HL-60 (cell line): ENCODE results near the gene BTF3.

Source experiments
- DNase-seq, 2 experiments: peaks; one replicate each; pipeline ENCODE4 v3.0.0-alpha.2; 2010 to 2020; ENCODE audit warnings: low read depth in 1 of 2, low spot score in 1 of 2
- H3K27ac ChIP-seq: fragments of 250-450 bp; sonication (Bioruptor Pico); replicated peaks from 2 replicates; pipeline ENCODE4 v1.5.1; 2020; ENCODE audit warnings: mild to moderate bottlenecking, moderate library complexity
- H3K27me3 ChIP-seq: fragments of 250-450 bp; sonication (Bioruptor Pico); 2 replicates; pipeline ENCODE4 v1.5.1; 2021; ENCODE audit warnings: mild to moderate bottlenecking, moderate library complexity; ENCODE audit not compliant: insufficient read depth, poor library complexity, severe bottlenecking
- H3K4me3 ChIP-seq: replicated peaks from 2 replicates; pipeline ENCODE4 v1.5.1; 2011; ENCODE audit warnings: mild to moderate bottlenecking, control low read depth, low read length; ENCODE audit not compliant: insufficient read depth
- CTCF ChIP-seq: IDR thresholded peaks from one replicate; pipeline ENCODE4 v1.5.1; 2011; ENCODE audit warnings: low read length, control low read depth, inconsistent platforms; ENCODE audit not compliant: insufficient read depth
- GABPA ChIP-seq: IDR thresholded peaks from 2 replicates; pipeline ENCODE4 v1.6.1; 2012; ENCODE audit warnings: low read depth
- POLR2AphosphoS5 ChIP-seq: IDR thresholded peaks from 2 replicates; pipeline ENCODE4 v1.6.1; 2012; ENCODE audit warnings: low read depth
- REST ChIP-seq: IDR thresholded peaks from 2 replicates; pipeline ENCODE4 v1.6.1; 2012; ENCODE audit warnings: low read depth; ENCODE audit not compliant: insufficient replicate concordance
- SPI1 ChIP-seq: IDR thresholded peaks from 2 replicates; pipeline ENCODE4 v1.6.1; 2012; ENCODE audit warnings: low read depth, mild to moderate bottlenecking, borderline replicate concordance

BTF3 gene

GRCh38 chr5:73487815-73488214 lies 10.4 kb upstream of the BTF3 start:
- Histone ChIP-seq H3K27ac (no peak overlapping the region), H3K4me3 (no peak overlapping the region), H3K27me3 (no peaks in the 10 kb centered on the region)
- no peak for DNase-seq
- TF ChIP-seq REST = no peak
- no peak for TF ChIP-seq POLR2AphosphoS5
- no peak for TF ChIP-seq SPI1
- TF ChIP-seq GABPA = no peak
- no peak for TF ChIP-seq CTCF

- no peak overlapping the region for H3K4me3 ChIP-seq
- H3K27ac ChIP-seq = no peak overlapping the region
- no peak for DNase-seq
- H3K27me3 ChIP-seq = no peaks in the 10 kb centered on the region
- no peak for TF ChIP-seq POLR2AphosphoS5
- TF ChIP-seq GABPA = no peak
- no peak for TF ChIP-seq CTCF
- TF ChIP-seq SPI1 = no peak
- TF ChIP-seq REST = no peak
These were observed 9.4 kb upstream of the BTF3 start for GRCh38 chr5:73488806-73489205.

DNA sequence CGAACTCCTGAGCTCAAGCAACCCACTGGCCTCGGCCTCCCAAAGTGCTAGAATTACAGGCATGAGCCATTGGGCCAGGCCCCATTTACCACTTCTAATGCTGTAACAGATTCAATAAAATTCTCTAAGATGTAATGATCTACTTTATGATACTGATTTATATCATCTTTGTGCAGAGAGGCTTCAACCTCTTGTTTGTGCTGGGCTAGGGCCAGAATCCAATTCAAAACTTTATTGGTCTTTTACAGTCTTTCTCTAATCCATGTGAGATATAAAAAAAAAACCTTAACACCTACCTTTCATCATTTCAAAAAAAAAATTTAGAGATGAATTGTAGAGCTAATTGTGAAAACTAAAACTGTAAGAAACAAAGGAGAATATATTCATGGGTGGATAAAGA lies 8.2 kb upstream of the BTF3 start:
- no peak overlapping the region for H3K27ac ChIP-seq
- H3K27me3 ChIP-seq = no peaks in the 10 kb centered on the region
- H3K4me3 ChIP-seq = no peak overlapping the region
- TF ChIP-seq CTCF (no peak), SPI1 (no peak), POLR2AphosphoS5 (no peak), GABPA (no peak), REST (no peak)
- no peak for DNase-seq
